Prostate gland (tissue), 2 donors: ENCODE results near the gene SNRNP48. TPM values are rescaled to one million over a fixed set of nuclear protein-coding genes. Genes with fewer than 3 reads are reported as not detected.

Experiments
- DNase-seq: peaks from one replicate; pipeline ENCODE4 v3.0.0-alpha.2; 2019; ENCODE audit warnings: low spot score
- H3K27ac ChIP-seq, 2 donors: fragments of 200-600 bp; sonication (generic); 2 replicates each; pipeline ENCODE4 v1.5.1; 2017 to 2019
- H3K27me3 ChIP-seq: fragments of 200-600 bp; sonication (generic); replicated peaks from 2 replicates; pipeline ENCODE4 v1.5.1; 2019; ENCODE audit not compliant: insufficient read depth
- H3K36me3 ChIP-seq, 2 donors: fragments of 200-600 bp; sonication (generic); 1 replicate in 1 of 2; 2 replicates in 1 of 2; pipeline versions ENCODE4 v1.5.1 to v1.8.1; 2017 to 2019
- H3K4me1 ChIP-seq: fragments of 200-600 bp; sonication (generic); replicated peaks from 2 replicates; pipeline ENCODE4 v1.5.1; 2019
- H3K4me3 ChIP-seq, 2 donors: fragments of 200-600 bp; sonication (generic); 2 replicates each; pipeline ENCODE4 v1.5.1; 2017 to 2019
- H3K9me3 ChIP-seq: fragments of 200-600 bp; sonication (generic); 2 replicates; pipeline ENCODE4 v1.5.1; 2017
- CTCF ChIP-seq, 4 experiments: fragments of 200-600 bp in 2 of 4; fragments of 450-650 bp in 2 of 4; sonication (generic) in 2 of 4; IDR thresholded peaks; 1 replicate in 3 of 4; 2 replicates in 1 of 4; pipeline ENCODE4 v1.5.1; 2016 to 2019; ENCODE audit warnings: antibody characterized with exemption in 4 of 4, mild to moderate bottlenecking in 2 of 4, moderate library complexity in 2 of 4
- POLR2A ChIP-seq: fragments of 450-650 bp; IDR thresholded peaks from one replicate; pipeline ENCODE4 v1.6.1; 2016; ENCODE audit warnings: antibody characterized with exemption, mild to moderate bottlenecking
- POLR2AphosphoS5 ChIP-seq: sonication (generic); formaldehyde crosslinking; IDR thresholded peaks from one replicate; pipeline ENCODE4 v1.6.1; 2017; ENCODE audit warnings: antibody characterized with exemption
- WGBS: methylation state at CpG from one replicate; pipeline ENCODE4 v1.1.5; 2018; 5-methylcytosine and 5-hydroxymethylcytosine counted together
- intact Hi-C: fragments of 100-400 bp; cut with DNase I; formaldehyde crosslinking; loops from one replicate; pipeline ENCODE4 v1.14.2; 2022
- total RNA-seq, 2 donors: library from RNA; depleted of rRNA; stranded (reverse); fragments of >200 nt; gene quantifications; one replicate each; pipeline ENCODE4 v1.1.0, GENCODE V29; 2016

Gene SNRNP48
- total RNA-seq, 2 donors from 2014 or later, result 13.1 to 19.9 TPM

GRCh38 chr6:7640607-7641577, 50.9 kb downstream of the SNRNP48 start:
- DNase-seq, result no peak
- Histone ChIP-seq H3K4me3 (no peak overlapping the region), H3K27me3 (no peaks in the 10 kb centered on the region), H3K9me3 (no peaks in the 10 kb centered on the region), H3K36me3 (no peaks in the 10 kb centered on the region), H3K27ac (no peak overlapping the region), H3K4me1 (no peaks in the 10 kb centered on the region)
- 74% methylated on average over 12 of the region's 12 CpGs for WGBS
- TF ChIP-seq POLR2AphosphoS5 (no peak), CTCF (IDR thresholded peaks at IDR 0.05) (no peak), POLR2A (no peak)
- intact Hi-C loops, result no loop called here

GRCh38 chr6:7642791-7643190, 52.8 kb downstream of the SNRNP48 start:
- DNase-seq, result no peak
- no peaks in the 10 kb centered on the region for H3K4me1 ChIP-seq
- TF ChIP-seq CTCF (IDR thresholded peaks at IDR 0.05) (no peak), POLR2AphosphoS5 (no peak), POLR2A (no peak)
- WGBS, result 88% methylated on average over 4 of the region's 4 CpGs
- no peaks in the 10 kb centered on the region for H3K27me3 ChIP-seq
- intact Hi-C loops, result no loop called here
- H3K27ac ChIP-seq, result no peak overlapping the region
- no peak overlapping the region for H3K4me3 ChIP-seq
- H3K9me3 ChIP-seq, result no peaks in the 10 kb centered on the region
- no peaks in the 10 kb centered on the region for H3K36me3 ChIP-seq

- H3K4me3 ChIP-seq, result no peak overlapping the region
- intact Hi-C loops, result no loop called here
- no peak for DNase-seq
- no peak overlapping the region for H3K27ac ChIP-seq
- no peaks in the 10 kb centered on the region for H3K36me3 ChIP-seq
- TF ChIP-seq POLR2A, result no peak
- no peak for TF ChIP-seq CTCF (IDR thresholded peaks at IDR 0.05)
- H3K9me3 ChIP-seq, result no peaks in the 10 kb centered on the region
- WGBS, result 88% methylated on average over 2 of the region's 2 CpGs
- H3K4me1 ChIP-seq, result no peaks in the 10 kb centered on the region
- no peaks in the 10 kb centered on the region for H3K27me3 ChIP-seq
Measured at GRCh38 chr6:7644417-7644816, 54.4 kb downstream of the SNRNP48 start.

- no peaks in the 10 kb centered on the region for H3K27me3 ChIP-seq
- H3K9me3 ChIP-seq, result no peaks in the 10 kb centered on the region
- no peaks in the 10 kb centered on the region for H3K36me3 ChIP-seq
- intact Hi-C loops, result no loop called here
- no peak overlapping the region for H3K27ac ChIP-seq
- WGBS, result 79% methylated on average over 1 of the region's 1 CpG
- no peaks in the 10 kb centered on the region for H3K4me1 ChIP-seq
- H3K4me3 ChIP-seq, result no peak overlapping the region
- no peak for DNase-seq
- TF ChIP-seq CTCF (IDR thresholded peaks at IDR 0.05), result no peak
- TF ChIP-seq POLR2A, result no peak
- TF ChIP-seq POLR2AphosphoS5, result no peak
Measured at GRCh38 chr6:7646394-7646793, 56.4 kb downstream of the SNRNP48 start.

GRCh38 chr6:7647504-7647903, 57.5 kb downstream of the SNRNP48 start:
- DNase-seq, result no peak
- intact Hi-C loops, result no loop called here
- Histone ChIP-seq H3K4me3 (no peak overlapping the region), H3K27me3 (no peaks in the 10 kb centered on the region), H3K36me3 (no peaks in the 10 kb centered on the region), H3K27ac (no peak overlapping the region), H3K4me1 (no peaks in the 10 kb centered on the region), H3K9me3 (no peaks in the 10 kb centered on the region)
- TF ChIP-seq CTCF (IDR thresholded peaks at IDR 0.05) (no peak), POLR2A (no peak), POLR2AphosphoS5 (no peak)
- 75% methylated on average over 1 of the region's 1 CpG for WGBS
